Stimulated activated CD8-positive, alpha-beta memory T cell treated with anti-CD3 and anti-CD28 coated beads, Interleukin-7, amount 100 ng/mL, for 48 hours (primary cell): ENCODE measurements around the gene RSPH1.
"Not testable (repeated sequence)": the region's sequence is repeated elsewhere in the genome, so short reads cannot be mapped to it uniquely, and the experiment has no call there.

Source experiments
- DNase-seq, 2 donors: peaks; one replicate each; pipeline ENCODE4 v3.0.0-alpha.2; 2020; ENCODE audit warnings: low read depth in 1 of 2; ENCODE audit errors: extremely low read depth in 1 of 2

RSPH1 gene

DNA sequence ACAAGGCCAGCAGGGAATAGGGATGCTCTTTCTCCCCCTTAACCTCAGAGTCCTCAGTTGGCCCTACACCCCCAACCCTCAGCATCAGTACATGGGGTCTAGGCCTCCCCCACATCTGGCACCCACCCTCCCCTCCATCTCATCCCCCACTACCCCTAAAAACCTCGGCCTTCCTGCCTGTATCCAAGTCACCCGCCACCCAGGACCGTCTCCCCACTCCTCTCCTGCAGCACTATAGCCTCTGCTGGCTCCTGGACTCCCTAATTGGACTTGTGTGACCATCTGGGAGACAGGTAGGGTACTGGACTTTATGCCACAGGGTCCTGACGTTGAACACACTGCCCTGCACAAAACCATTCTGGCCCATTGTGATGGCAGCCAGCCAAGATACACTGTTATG is 6.0 kb downstream of the RSPH1 start:
- no peak for DNase-seq

DNA sequence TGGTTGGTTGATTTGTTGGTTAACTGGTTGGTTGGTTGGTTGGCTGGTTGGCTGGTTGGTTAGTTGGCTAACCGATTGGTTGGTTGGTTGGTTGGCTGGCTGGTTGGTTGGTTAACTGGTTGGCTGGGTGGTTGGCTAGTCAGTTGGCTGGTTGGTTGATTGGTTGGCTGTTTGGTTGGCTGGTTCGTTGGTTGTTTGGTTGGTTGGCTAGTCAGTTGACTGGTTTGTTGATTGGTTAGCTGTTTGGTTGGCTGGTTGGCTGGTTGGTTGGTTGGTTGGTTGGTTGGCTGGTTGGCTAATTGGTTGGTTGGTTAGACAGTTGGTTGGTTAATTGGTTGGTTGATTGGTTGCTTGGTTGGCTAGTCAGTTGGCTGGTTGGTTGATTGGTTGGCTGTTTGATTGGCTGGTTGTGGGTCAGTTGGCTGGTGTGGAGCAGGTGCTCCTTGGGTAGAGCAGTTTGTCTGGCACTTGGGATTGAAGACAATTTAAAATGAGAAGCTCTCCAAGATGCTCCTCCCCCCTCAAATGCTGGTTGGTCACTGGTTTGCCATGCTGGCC is 6.9 kb downstream of the RSPH1 start:
- DNase-seq: no peak

DNA sequence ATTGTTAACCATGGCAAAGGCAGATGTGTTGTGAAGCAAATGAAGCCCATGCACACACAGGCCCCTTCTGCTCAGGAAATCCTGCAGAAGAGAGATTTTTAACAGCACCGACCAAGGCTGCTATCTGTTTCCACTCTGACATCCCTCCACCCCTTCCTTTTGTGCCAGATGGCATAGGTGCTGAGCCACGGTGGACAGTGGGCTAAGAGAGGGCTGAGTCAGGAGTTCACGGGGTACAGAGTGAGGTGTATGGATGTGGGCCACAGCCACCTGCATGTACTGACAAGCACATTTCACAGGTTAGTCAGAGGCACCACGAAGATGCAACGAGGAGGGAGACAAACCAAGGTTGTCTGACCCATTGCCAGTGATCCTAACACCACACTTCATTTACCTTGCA is 9.5 kb downstream of the RSPH1 start:
- no peak for DNase-seq

DNA sequence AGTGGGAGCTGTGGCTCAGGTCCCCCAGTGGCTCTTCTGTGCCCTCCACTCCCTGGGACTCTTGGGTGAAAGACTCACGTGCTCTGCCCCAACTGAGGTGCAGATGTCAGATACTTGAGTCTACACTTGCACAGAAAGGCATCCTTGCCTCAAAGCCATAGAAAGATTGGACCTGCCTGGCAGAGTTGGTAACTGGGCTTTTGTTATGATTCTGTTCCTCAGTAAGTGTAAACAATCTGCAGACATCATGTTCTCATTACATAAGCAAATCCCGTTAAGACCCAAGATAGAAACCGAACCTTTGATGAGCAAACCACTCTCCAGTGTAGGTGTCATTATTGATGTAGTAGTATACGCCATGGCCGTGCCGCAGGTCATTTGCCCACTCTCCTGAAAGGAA is 10.0 kb downstream of the RSPH1 start:
- no peak for DNase-seq

DNA sequence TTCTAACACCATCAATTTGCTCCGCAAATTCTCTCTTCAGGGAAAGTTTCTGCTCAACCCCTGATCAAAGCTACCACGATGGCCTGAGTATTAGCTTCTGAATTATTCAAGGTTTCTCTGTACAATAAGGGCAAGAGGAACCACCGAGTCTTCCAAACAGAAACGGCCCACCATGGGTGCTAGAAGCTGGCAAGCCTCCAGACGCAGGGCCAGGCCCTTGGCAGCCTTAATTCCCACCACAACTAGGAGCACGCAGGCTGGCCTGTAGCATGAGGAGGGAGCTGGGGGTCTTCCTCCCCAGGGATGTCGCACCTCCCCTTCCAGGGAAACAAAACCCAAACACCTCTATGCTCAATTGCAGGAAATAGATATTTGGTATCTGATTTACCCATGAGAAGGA is 11.1 kb downstream of the RSPH1 start:
- no peak for DNase-seq

DNA sequence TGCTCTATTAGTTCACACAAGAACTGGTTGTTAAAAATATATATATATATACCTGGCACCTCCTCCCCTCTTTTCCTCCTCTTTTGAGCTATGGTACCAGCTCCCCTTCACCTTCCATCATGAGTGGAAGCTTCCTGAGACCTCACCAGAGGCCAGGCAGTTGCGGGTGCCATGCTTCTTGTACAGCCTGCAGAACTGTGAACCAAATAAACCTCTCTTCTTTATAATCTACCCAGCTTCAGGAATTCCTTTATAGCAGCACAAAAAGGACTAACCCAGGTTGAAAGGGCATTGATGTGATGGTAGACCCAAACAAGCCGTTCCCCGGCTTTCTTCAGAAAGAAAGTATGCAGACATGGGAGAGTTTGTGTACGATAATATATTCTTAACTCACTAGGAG is 14.9 kb downstream of the RSPH1 start:
- DNase-seq: no peak

DNA sequence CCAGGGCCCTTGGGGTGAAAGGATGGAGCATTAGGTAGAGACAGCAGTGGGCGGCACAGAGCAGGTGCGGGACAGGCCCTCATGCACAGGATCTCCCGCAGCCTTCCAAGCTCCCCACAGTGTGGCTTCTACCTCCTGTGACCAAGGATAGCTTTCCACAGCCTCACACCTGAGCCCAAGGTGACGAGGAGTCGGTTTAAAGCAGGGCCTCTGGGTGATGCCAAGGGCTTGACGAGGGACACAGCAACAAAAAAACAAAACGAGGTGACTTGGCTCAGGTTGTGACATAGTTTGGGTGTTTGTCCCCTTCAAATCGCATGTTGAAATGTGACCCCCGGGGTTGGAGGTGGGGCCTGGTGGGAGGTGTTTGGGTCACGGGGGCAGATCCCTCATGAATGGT is 15.3 kb downstream of the RSPH1 start:
- DNase-seq: no peak

DNA sequence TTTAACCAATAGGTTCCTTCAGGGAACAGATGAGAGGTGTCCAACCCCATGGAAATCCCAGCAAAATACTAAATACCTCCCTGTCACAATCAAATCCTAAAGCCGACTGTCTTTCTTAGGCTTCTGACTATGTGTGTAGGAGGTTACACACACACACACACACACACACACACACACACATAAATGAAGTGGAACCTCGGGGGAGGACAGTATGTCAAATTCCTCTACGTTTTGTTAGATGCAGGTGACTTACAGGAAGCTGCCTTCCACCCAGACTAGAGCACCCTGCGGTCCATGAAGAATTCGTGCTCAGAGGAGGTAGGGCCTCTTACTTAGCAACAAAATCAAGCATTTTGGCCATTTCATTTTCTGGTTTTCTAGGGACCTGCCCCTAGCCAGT is 16.4 kb downstream of the RSPH1 start:
- DNase-seq: no peak

DNA sequence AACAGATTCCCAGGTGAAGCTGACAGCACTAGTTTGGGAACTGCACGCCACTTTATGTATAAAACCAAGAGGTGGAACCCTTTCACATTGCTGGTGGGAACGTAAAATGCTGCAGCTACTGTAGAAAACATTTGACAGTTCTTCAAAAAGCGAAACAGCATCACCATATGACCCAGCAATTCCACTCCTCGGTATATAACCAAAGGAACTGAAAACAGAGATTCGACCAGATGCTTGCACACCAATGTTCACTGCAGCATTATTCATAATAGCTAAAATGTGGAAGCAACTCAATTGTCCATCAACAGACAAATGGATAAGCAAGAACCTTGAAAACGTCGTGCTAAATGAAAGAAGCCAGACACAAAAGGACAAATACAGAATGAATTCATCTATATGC is 17.5 kb downstream of the RSPH1 start:
- no peak for DNase-seq

DNA sequence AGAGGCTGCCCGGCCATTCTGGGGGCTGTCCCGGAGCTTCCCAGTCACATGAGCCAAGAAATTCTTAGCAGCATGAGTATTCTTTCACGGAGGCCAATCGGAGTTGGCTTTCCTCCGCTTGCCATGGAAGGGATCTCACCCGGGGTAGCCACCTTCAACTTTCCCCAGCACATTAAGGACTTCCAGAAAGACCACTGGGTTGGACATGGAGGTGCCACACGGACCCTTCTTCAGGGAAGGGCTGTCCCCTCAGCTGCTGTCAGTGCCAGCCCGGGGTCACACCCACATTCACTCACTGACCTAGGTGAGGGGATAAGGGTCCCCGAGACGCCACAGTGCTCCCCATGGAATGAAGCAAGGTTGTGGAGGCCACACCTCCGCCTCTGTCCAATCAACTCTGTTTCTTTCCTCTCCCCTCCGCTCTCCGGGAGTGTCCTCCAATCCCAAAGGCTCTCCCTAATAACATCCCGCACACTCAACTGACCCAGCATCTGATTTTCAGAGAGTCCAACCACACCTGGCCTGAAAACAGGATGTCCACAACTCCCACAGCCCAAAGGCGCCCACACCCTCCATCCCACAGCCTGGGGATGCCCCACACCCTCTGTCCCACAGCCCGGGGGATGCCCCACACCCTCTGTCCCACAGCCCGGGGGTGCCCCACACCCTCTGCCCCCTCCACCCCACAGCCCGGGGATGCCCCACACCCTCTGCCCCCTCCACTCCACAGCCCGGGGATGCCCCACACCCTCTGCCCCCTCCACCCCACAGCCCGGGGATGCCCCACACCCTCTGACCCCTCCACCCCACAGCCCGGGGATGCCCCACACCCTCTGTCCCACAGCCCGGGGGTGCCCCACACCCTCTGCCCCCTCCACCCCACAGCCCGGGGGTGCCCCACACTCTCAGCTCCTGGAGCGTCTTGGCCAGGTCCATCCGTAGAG is 19.4 kb downstream of the RSPH1 start:
- DNase-seq: no peak

DNA sequence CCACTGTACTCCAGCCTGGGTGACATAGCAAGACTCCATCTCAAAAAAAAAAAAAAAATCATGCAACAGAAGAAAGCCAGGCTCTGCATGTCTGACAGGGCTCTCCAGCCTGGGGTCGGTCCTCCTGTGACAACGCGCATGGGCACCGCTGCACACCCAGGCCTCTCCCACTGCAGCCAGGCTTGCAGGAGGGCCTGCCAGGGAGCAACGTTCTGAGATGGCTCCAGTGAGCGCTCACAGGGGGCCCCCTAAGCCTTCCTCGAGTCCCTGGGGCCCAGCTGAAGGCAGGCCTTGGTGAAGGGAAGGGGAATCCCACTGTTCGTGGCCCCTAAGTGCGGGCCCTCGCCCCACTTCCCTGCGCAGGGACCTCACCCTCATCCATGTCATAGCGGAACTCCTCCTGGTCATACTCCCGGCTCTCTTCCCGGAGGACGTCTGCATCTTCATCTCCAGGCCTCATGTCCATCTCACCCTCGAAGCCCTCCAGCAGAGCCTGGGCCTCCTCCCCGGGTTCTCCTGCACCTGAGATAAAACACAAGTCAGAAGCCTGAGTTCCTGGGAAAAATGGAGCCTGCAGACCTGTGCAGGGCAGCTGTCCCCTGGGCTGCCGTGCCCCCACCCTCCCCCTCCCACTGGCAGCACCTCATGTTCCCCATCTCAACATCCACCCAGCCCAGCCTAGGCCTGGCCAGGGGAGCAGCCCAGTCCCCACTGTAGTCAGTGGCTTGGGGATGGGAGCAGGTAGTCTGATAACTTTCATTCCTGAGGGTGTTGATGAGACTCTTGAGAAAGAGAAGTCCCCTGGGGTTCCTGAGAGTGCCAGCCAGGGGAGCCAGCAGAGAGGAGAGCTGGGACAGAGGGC is 20.3 kb downstream of the RSPH1 start:
- no peak for DNase-seq

DNA sequence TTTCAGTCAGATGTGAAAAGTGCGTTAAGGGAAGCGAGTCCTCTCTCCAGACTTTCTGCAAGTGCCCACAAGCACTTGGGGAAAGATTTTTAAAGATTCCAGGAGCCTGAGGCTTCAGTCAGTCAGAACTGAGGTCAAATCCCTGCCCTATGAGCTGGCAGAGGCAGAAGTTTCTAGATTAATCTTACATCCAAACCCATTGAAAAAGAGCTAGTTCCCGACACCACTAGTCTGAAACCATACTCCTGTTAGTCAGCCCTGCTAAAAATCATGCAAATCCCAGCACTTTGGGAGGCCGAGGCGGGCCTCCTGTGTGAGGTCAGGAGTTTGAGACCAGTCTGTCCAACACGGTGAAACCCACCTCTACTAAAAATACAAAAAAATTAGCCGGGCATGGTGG is 21.0 kb downstream of the RSPH1 start:
- no peak for DNase-seq

DNA sequence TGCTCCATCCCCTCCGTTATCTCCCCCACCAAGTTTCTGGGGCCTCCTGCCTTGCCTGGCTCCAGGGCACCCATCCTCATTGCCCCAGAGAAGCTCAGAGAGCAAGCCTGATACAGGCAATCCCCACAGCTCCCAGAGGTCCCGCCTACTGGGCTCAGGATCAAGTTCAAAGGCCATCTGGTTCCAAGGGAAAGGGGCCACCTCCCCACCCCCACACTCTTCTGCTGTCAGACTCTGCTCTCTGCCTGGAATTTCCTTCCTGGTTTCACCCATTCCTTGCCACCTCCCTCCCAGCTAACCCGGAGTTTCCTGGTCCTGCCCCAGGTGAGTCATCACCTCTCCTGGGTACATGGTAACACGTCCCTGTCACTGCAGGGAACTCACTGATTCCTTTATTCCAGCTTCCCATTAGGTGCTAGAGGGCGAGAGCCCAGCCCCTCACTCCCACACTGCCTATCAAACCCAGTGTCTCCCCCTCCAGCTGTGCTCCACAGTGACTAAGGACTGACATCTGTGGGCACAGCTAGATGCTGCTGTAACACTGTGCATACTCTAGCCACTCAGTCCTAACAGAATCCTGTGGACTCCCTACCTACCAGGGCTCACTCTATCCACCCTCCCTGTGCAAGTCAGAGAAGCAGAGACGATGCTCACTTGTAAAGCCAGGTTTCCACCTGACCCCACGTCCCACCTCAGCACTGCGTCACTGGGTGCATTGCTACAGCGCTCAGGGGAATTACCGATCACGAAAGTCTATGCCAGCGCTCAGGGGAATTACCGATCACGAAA is 21.8 kb downstream of the RSPH1 start:
- DNase-seq: no peak

DNA sequence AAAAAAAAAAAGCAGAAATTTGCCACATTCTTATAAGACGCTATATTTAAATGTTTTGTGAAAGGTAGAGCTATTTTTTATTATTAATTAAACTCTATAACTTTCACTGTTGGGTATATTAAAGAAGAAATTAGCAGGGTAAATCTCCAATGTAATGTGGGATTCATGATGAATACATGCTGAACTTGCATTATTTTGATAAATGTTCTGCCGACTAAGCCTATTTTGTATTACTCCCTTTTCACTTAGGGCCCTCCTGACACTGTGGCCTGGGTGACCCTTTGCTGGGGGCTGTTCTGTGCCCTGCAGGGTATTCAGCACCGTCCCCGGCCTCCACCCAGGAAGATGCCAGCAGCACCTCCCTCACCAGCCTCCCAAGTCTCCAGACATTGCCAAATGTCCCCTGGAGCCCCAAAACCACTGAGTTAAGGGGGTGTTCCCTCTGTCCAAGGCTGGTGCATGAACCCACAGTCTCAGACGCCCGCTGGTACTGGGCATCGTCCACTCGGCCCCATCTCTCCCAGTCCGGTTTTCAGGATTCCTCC is 22.5 kb downstream of the RSPH1 start:
- DNase-seq: no peak

DNA sequence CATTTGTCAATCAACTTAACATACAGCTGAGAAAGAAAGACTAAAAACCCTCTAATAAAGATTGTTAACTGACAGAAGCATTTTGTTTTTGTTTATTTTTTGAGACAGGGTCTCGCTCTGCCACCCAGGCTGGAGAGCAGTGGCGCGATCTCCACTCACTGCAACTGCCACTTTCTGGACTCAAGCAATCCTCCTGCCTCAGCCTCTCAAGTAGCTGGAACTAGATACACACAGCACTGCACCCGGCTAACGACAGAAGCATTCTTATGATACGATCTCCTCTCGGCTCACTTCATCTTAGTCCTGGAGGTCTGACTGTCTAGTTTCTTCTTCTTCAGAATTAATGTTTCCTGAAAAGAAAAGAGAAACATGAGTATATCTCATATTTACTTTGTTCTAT is 23.5 kb downstream of the RSPH1 start:
- no peak for DNase-seq

DNA sequence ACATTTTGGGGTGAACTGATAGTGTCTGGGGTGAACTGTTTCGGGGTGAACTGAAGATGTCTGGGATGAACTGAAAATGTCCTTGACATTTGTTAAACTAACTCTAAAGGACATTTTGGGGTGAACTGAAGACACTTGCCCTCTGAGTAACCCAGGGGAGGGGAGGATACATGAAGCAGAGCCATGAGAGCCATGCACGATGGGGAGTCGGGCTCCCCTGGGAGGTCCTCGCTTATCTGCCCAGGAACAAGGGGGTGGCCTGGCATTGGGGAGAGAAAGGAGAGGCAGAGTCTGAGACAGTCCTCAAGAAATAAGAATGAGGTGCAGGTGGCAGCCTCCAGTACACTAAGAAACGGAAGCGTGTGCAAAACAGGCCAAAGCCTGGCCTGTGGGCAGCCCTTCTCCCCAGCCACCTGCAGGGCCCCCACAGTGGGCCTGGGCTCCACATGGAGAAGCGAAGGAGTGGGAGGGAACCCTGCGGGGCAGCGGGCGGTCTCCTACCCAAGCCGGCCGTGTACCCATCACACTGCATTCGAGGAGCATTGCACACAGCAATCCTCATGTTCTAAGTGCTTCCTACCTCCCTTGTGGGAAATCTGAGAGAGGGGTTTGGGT is 24.2 kb downstream of the RSPH1 start:
- no peak for DNase-seq

DNA sequence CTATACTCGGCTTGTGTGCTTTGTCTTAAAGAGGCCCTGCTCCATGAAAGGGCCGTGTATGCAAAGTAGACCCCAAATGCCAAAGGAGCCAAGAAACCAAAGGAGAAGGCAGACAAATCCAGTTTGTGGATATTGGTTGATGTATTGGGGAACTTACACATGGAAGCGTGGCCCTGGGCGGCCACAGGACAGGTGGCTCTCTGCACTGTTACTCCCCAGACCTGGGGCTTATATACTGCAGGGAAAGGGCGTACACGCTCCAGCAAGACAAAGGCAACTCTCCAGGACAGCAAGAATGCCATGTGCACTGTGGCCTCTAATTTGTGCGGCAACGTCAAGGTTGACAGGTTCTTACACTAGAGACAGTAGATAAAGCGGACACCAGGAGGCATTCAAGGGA is 24.8 kb downstream of the RSPH1 start:
- DNase-seq: no peak

DNA sequence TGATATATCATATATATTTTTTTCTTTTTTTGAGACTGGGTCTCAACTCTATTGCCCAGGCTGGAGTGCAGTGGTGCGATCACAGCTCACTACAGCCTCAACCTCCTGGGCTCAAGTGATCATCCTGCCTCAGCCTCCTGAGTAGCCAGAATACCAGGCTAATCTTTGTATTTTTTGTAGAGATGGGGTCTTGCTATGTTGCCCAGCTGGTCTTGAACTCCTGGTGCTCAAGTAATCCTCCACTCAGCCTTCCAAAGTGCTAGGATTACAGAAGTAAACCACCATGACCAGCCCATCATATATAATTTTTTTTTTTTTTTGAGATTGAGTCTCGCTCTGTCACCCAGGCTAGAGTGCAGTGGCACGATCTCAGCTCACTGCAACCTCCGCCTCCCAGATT is 26.3 kb downstream of the RSPH1 start:
- DNase-seq: not testable (repeated sequence)

DNA sequence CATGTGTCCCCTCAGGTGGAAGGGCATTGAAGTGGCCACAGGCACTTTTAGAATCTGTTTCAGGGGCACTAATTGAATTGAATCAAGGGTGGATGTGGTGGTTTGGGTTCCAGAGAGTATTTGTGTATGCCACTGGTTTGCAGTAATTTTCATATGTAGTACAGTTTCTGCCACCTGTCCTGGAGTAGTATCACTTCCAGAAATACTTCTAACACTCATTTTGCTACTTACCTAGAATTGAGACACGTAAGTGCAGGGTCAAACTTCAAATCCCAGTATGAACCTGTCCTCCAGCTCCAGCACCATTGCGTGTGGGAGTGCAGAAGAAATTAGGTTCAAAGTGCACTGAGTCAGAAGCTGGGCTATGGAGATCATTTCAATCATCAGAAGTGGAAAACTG is 26.8 kb downstream of the RSPH1 start:
- DNase-seq: no peak

DNA sequence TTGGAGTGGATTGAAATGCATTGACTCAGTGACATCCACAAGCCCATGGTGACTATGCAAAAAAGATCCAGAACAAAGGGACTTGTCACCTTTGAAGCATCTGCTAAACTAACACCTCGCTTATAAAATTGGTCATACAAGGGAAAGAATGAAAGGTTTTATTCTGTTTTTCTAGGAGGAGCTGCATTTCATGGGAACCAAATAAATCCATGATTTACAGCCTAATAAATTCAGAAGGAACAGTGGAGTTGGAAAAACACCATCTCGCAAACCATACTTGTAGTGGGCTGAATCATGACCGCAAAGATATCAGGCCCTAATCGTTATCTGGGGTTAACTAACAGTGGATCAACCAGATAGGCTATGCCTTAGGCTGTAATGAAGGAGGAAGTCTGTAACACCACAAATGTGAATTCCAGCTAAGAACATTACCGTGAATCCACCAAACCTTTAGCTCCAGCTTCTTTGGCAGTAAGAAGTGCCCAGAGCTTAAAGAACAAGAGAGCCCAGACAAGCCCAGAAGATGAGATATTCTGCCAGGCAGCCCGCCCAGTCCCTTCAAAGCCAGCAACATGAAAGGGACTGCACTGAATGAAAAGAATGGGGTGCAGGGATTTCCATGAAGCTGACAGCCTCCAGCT is 27.4 kb downstream of the RSPH1 start:
- DNase-seq: no peak
